SK-N-SH (cell line): ENCODE measurements around the gene ENPP7. TPM values are rescaled to one million over a fixed set of nuclear protein-coding genes. Genes with fewer than 3 reads are reported as not detected.

Experiments used
- CTCF ChIA-PET: fragments of 300-600, 350-600 bp; formaldehyde crosslinking; extraction: SDS; loops from one replicate; lab custom pipeline; 2021; lab: Yijun Ruan, JAX
- POLR2A ChIA-PET: fragments of 350-600 bp; sonication (Branson Sonifier 250); formaldehyde crosslinking; extraction: SDS; loops from one replicate; lab custom pipeline; 2020; ENCODE audit warnings: antibody characterized with exemption, inconsistent platforms; lab: Yijun Ruan, JAX
- DNase-seq: peaks from one replicate; pipeline ENCODE4 v3.0.0; 2012
- H2AFZ ChIP-seq: fragments of 200-600 bp; sonication (generic); 2 replicates; pipeline ENCODE4 v1.8.1; 2016; ENCODE audit warnings: antibody characterized with exemption, mild to moderate bottlenecking, low read depth
- H3F3A ChIP-seq: fragments of 200-600 bp; sonication (generic); replicated peaks from 2 replicates; pipeline ENCODE3; 2016; ENCODE audit warnings: antibody characterized with exemption, mild to moderate bottlenecking; ENCODE audit not compliant: insufficient read depth
- H3K27ac ChIP-seq, 2 experiments: fragments of 200-500 bp in 1 of 2; fragments of 200-600 bp in 1 of 2; sonication (Bioruptor generic) in 1 of 2; sonication (generic), shearing (Covaris generic) in 1 of 2; 2 replicates each; pipeline versions ENCODE4 v1.5.1 to v1.6.1; 2014 to 2016; ENCODE audit warnings: low read depth in 2 of 2, inconsistent platforms in 1 of 2, low read length in 1 of 2, mild to moderate bottlenecking in 1 of 2, mixed read lengths in 1 of 2
- H3K27me3 ChIP-seq: fragments of 200-600 bp; sonication (generic), shearing (Covaris generic); 2 replicates; pipeline ENCODE4 v1.6.1; 2016; ENCODE audit warnings: mixed run types; ENCODE audit not compliant: insufficient read depth
- H3K36me3 ChIP-seq, 2 experiments: fragments of 200-500 bp in 1 of 2; fragments of 200-600 bp in 1 of 2; sonication (Bioruptor generic) in 1 of 2; sonication (generic) in 1 of 2; replicated peaks in 1 of 2; 2 replicates each; pipeline versions ENCODE3 to v1.5.1; 2014 to 2016; ENCODE audit warnings: low read length in 1 of 2, mild to moderate bottlenecking in 1 of 2; ENCODE audit not compliant: insufficient read depth in 2 of 2, control insufficient read depth in 1 of 2
- H3K4me1 ChIP-seq, 2 experiments: fragments of 200-500 bp in 1 of 2; fragments of 200-600 bp in 1 of 2; sonication (Bioruptor generic) in 1 of 2; sonication (generic), shearing (Covaris generic) in 1 of 2; 2 replicates each; pipeline versions ENCODE4 v1.5.1 to v1.6.1; 2014 to 2016; ENCODE audit warnings: low read depth in 1 of 2, low read length in 1 of 2, mixed run types in 1 of 2; ENCODE audit not compliant: insufficient read depth in 2 of 2, control insufficient read depth in 1 of 2
- H3K4me2 ChIP-seq: fragments of 200-600 bp; sonication (generic), shearing (Covaris generic); 2 replicates; pipeline ENCODE4 v1.6.1; 2017; ENCODE audit warnings: mixed run types
- H3K4me3 ChIP-seq, 2 experiments: fragments of 200-500 bp in 1 of 2; fragments of 200-600 bp in 1 of 2; sonication (Bioruptor generic) in 1 of 2; sonication (generic), shearing (Covaris generic) in 1 of 2; 2 replicates each; pipeline versions ENCODE4 v1.5.1 to v1.8.1; 2014 to 2016; ENCODE audit warnings: low read depth in 2 of 2, inconsistent platforms in 1 of 2, low read length in 1 of 2, mild to moderate bottlenecking in 1 of 2, mixed read lengths in 1 of 2, moderate library complexity in 1 of 2
- H3K79me2 ChIP-seq: fragments of 200-600 bp; sonication (generic); 2 replicates; pipeline ENCODE4 v1.8.1; 2017; ENCODE audit warnings: mild to moderate bottlenecking; ENCODE audit not compliant: insufficient read depth
- H3K9ac ChIP-seq: fragments of 200-600 bp; sonication (generic); 2 replicates; pipeline ENCODE4 v1.6.1; 2017; ENCODE audit warnings: mixed run types
- H3K9me2 ChIP-seq: fragments of 200-600 bp; sonication (generic); 2 replicates; pipeline ENCODE4 v1.6.1; 2017; ENCODE audit warnings: mixed run types
- H3K9me3 ChIP-seq: fragments of 200-600 bp; sonication (generic); 2 replicates; pipeline ENCODE4 v1.6.1; 2017; ENCODE audit warnings: mixed run types, mild to moderate bottlenecking, moderate library complexity
- H4K20me1 ChIP-seq: fragments of 200-600 bp; sonication (generic); 2 replicates; pipeline ENCODE4 v1.6.1; 2017; ENCODE audit warnings: mild to moderate bottlenecking, mixed run types; ENCODE audit not compliant: insufficient read depth
- CHD2 ChIP-seq: fragments of 150-350 bp; IDR thresholded peaks from 2 replicates; pipeline ENCODE4 v1.6.1; 2018; ENCODE audit warnings: low read length; ENCODE audit not compliant: partially characterized antibody
- FOXM1 ChIP-seq: IDR thresholded peaks from 2 replicates; pipeline ENCODE4 v1.4.0; 2012; ENCODE audit warnings: low read depth, mild to moderate bottlenecking
- GABPA ChIP-seq: IDR thresholded peaks from 2 replicates; pipeline ENCODE4 v1.4.0; 2012; ENCODE audit warnings: low read depth, mild to moderate bottlenecking
- GATA2 ChIP-seq: sonication (generic); formaldehyde crosslinking; IDR thresholded peaks from 2 replicates; pipeline ENCODE4 v1.5.0; 2020; ENCODE audit warnings: mild to moderate bottlenecking, missing genetic modification reagents
- JUND ChIP-seq: IDR thresholded peaks from 2 replicates; pipeline ENCODE4 v1.4.0; 2012
- MEF2A ChIP-seq: IDR thresholded peaks from 2 replicates; pipeline ENCODE4 v1.4.0; 2012; ENCODE audit warnings: low read depth, borderline replicate concordance
- NFIC ChIP-seq: IDR thresholded peaks from 2 replicates; pipeline ENCODE4 v1.4.0; 2012; ENCODE audit warnings: borderline replicate concordance
- RAD21 ChIP-seq: IDR thresholded peaks from 2 replicates; pipeline ENCODE4 v1.6.1; 2012; ENCODE audit warnings: mild to moderate bottlenecking, low read length
- RCOR1 ChIP-seq: fragments of 150-350 bp; IDR thresholded peaks from 2 replicates; pipeline ENCODE4 v1.6.1; 2017; ENCODE audit warnings: antibody characterized with exemption, low read length
- RFX5 ChIP-seq: IDR thresholded peaks from 2 replicates; pipeline ENCODE4 v1.6.1; 2012; ENCODE audit warnings: mild to moderate bottlenecking, improper control_type of control experiment, low read length
- RXRA ChIP-seq: IDR thresholded peaks from 2 replicates; pipeline ENCODE4 v1.4.0; 2012; ENCODE audit warnings: low read depth, mild to moderate bottlenecking, borderline replicate concordance
- SIN3A ChIP-seq: IDR thresholded peaks from 2 replicates; pipeline ENCODE4 v1.6.1; 2012; ENCODE audit warnings: low read depth, mild to moderate bottlenecking, low read length, moderate library complexity, borderline replicate concordance
- SMC3 ChIP-seq: IDR thresholded peaks from 2 replicates; pipeline ENCODE4 v1.6.1; 2012; ENCODE audit warnings: low read depth, low read length, improper control_type of control experiment
- TAF1 ChIP-seq: IDR thresholded peaks from 2 replicates; pipeline ENCODE4 v1.6.1; 2012; ENCODE audit warnings: low read depth, mild to moderate bottlenecking, low read length, moderate library complexity, borderline replicate concordance
- WGBS: methylation state at CpG from one replicate; pipeline ENCODE4 v1.1.6; 2017; ENCODE audit warnings: low lambda C conversion rate; 5-methylcytosine and 5-hydroxymethylcytosine counted together
- polyA plus RNA-seq, 3 experiments: library from polyadenylated mRNA; depleted of rRNA; stranded (reverse); fragments of >200 nt; gene quantifications; 2 replicates each; pipeline ENCODE4 v1.2.3, GENCODE V29; 2012
- TF ChIP-seq, protein P1 (sequence below): fragments of 150-350 bp; IDR thresholded peaks from 2 replicates; pipeline ENCODE4 v1.6.1; 2016; ENCODE audit warnings: mild to moderate bottlenecking, low read depth, low read length
- TF ChIP-seq, protein P2 (sequence below): IDR thresholded peaks from 2 replicates; pipeline ENCODE4 v1.4.0; 2012; ENCODE audit warnings: low read depth

ENPP7 gene
- polyA plus RNA-seq, 1 of the 3 experiments (the other 2 are of a cell fraction) = not detected

- Histone ChIP-seq H3K4me3 (no peak overlapping the region), H3K27ac (no peak overlapping the region), H3K36me3 (no peaks in the 10 kb centered on the region), H3K9me2 (no peaks in the 10 kb centered on the region), H3F3A (no peaks in the 10 kb centered on the region), H3K4me2 (no peak overlapping the region), H3K79me2 (no peaks in the 10 kb centered on the region), H3K9me3 (no peaks in the 10 kb centered on the region), H3K4me1 (peaks cover 0 to 11% of the 10 kb centered on the region in 2 experiments; a peak in 2 of 4 replicates), H4K20me1 (no peaks in the 10 kb centered on the region), H2AFZ (no peak overlapping the region), H3K9ac (no peak overlapping the region), H3K27me3 (no peaks in the 10 kb centered on the region)
- ChIA-PET POLR2A (no interaction called here), CTCF (interaction anchor here (1.0 to 5.2 kb wide), 3 partner anchors 9 to 299 kb away, joined by 3 to 59 read pairs (median 8); no protein-coding TSS in a partner anchor)
- TF ChIP-seq RCOR1 (no peak), JUND (no peak)
- 75% methylated on average over 12 of the region's 12 CpGs for WGBS
- DNase-seq = no peak
Measured at GRCh38 chr17:79699386-79700036, 31.2 kb upstream of the ENPP7 start.

DNA sequence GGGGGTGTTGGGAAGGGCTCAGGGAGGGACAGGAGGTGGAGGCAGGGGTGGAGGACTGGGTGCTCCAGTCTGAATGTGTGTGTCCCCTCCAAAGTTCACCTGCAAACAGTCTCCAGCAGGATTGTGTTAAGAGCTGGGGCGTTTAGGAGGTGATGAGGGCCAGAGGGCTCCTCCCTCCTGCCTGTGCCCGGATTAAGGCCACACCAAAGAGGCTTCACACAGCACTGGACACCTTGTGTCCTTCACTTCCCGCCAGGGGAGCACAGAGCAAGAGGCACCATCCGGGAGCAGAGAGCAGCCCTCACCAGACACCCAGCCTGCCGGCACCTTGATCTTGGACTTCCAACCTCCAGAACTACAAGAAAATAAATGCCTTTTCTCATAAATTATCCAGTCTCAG lies 30.2 kb upstream of the ENPP7 start:
- H3F3A ChIP-seq = no peaks in the 10 kb centered on the region
- peaks cover 0 to 5% of the 10 kb centered on the region in 2 experiments; a peak in 2 of 4 replicates for H3K4me1 ChIP-seq
- no peaks in the 10 kb centered on the region for H4K20me1 ChIP-seq
- TF ChIP-seq, protein P1, sequence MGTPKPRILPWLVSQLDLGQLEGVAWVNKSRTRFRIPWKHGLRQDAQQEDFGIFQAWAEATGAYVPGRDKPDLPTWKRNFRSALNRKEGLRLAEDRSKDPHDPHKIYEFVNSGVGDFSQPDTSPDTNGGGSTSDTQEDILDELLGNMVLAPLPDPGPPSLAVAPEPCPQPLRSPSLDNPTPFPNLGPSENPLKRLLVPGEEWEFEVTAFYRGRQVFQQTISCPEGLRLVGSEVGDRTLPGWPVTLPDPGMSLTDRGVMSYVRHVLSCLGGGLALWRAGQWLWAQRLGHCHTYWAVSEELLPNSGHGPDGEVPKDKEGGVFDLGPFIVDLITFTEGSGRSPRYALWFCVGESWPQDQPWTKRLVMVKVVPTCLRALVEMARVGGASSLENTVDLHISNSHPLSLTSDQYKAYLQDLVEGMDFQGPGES = no peak
- no peak for TF ChIP-seq RAD21
- TF ChIP-seq RXRA = no peak
- TF ChIP-seq GABPA = no peak
- no peak for TF ChIP-seq RFX5
- no peak for TF ChIP-seq SMC3
- TF ChIP-seq, protein P2, sequence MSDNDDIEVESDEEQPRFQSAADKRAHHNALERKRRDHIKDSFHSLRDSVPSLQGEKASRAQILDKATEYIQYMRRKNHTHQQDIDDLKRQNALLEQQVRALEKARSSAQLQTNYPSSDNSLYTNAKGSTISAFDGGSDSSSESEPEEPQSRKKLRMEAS = no peak
- TF ChIP-seq MEF2A = no peak
- no peak for TF ChIP-seq CHD2
- no peak for TF ChIP-seq SIN3A
- no peak for TF ChIP-seq TAF1
- no peak for TF ChIP-seq NFIC
- no peak for TF ChIP-seq GATA2 (CRISPR knock-in tag)
- no peak for TF ChIP-seq FOXM1
- no peak overlapping the region for H3K4me2 ChIP-seq
- no peak overlapping the region for H3K4me3 ChIP-seq
- no peak overlapping the region for H3K27ac ChIP-seq
- POLR2A ChIA-PET = no interaction called here
- no peaks in the 10 kb centered on the region for H3K9me3 ChIP-seq
- H3K36me3 ChIP-seq = no peaks in the 10 kb centered on the region
- WGBS = 49% methylated on average over 5 of the region's 5 CpGs
- H2AFZ ChIP-seq = no peak overlapping the region
- no peaks in the 10 kb centered on the region for H3K27me3 ChIP-seq
- no peak for DNase-seq
- no peak overlapping the region for H3K9ac ChIP-seq
- no peaks in the 10 kb centered on the region for H3K79me2 ChIP-seq
- no peaks in the 10 kb centered on the region for H3K9me2 ChIP-seq
- CTCF ChIA-PET = no interaction called here
